Left ventricle myocardium inferior (tissue), 1 donor: ENCODE data around the gene BMPER. TPM values are rescaled to one million over a fixed set of nuclear protein-coding genes. Genes with fewer than 3 reads are reported as not detected.
A peak's percentile ranks its signal among the peaks of the same experiment; 100 is the strongest.

Source experiments
- DNase-seq: peaks from one replicate; pipeline ENCODE4 v3.0.0-alpha.2; 2020
- H3K27ac ChIP-seq: fragments of 200-600 bp; replicated peaks from 2 replicates; pipeline ENCODE4 v1.8.0; 2021
- H3K27me3 ChIP-seq: fragments of 200-600 bp; 2 replicates; pipeline ENCODE4 v1.8.0; 2021; ENCODE audit warnings: low read depth
- H3K36me3 ChIP-seq: fragments of 200-600 bp; 2 replicates; pipeline ENCODE4 v1.8.0; 2021
- H3K4me1 ChIP-seq: fragments of 200-600 bp; 2 replicates; pipeline ENCODE4 v1.8.0; 2021
- H3K4me3 ChIP-seq: fragments of 200-600 bp; 2 replicates; pipeline ENCODE4 v1.8.0; 2021; ENCODE audit warnings: mild to moderate bottlenecking, moderate library complexity
- H3K9me3 ChIP-seq: fragments of 200-600 bp; replicated peaks from 2 replicates; pipeline ENCODE4 v1.8.0; 2021
- intact Hi-C: fragments of 100-400 bp; cut with micrococcal nuclease; formaldehyde crosslinking; loops from one replicate; pipeline ENCODE4 v1.11.0; 2022
- total RNA-seq: library from RNA; stranded (reverse); fragmentation: NEBNext Ultra II Directional; extraction: Animal tissue kit (Norgen Biotek cat#: 25700); gene quantifications from one replicate; pipeline ENCODE4 v1.2.1, GENCODE V29; 2021
- TF ChIP-seq, protein P1 (sequence below): fragments of 200-600 bp; IDR thresholded peaks from 2 replicates; pipeline ENCODE4 v1.8.0; 2021; ENCODE audit warnings: antibody characterized with exemption, mild to moderate bottlenecking, borderline replicate concordance
- donor health status: DM: no; HTN: yes; CAD: no; lungs with severe emphysema.

Gene BMPER
- total RNA-seq, 1 donor from 2014 or later: 2.9 TPM

DNA sequence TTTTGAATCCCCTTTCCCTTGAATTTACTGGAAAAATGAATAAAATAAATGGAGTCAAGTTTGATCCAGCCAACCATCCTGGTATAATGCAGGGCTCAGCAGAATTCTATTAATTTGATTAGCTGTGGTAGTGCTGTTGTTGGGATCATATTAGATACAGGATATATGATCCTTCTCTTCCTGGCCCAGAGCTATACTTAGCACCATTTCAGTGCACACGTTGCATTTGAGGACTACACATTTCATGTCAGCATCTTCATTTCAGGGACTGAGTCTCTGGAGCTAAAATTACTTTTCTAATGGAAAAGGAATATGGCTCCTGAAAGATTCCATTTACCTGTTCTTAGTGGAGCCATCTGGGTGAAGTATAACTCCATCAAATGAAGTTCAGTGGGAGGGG is 240.3 kb downstream of the BMPER start:
- no peaks in the 10 kb centered on the region for H3K36me3 ChIP-seq
- peaks cover 8% of the 10 kb centered on the region for H3K27me3 ChIP-seq
- H3K4me3 ChIP-seq: no peak overlapping the region
- no peaks in the 10 kb centered on the region for H3K9me3 ChIP-seq
- no peak for DNase-seq
- no peaks in the 10 kb centered on the region for H3K4me1 ChIP-seq
- H3K27ac ChIP-seq: no peak overlapping the region
- intact Hi-C loops: no loop called here
- TF ChIP-seq, protein P1, sequence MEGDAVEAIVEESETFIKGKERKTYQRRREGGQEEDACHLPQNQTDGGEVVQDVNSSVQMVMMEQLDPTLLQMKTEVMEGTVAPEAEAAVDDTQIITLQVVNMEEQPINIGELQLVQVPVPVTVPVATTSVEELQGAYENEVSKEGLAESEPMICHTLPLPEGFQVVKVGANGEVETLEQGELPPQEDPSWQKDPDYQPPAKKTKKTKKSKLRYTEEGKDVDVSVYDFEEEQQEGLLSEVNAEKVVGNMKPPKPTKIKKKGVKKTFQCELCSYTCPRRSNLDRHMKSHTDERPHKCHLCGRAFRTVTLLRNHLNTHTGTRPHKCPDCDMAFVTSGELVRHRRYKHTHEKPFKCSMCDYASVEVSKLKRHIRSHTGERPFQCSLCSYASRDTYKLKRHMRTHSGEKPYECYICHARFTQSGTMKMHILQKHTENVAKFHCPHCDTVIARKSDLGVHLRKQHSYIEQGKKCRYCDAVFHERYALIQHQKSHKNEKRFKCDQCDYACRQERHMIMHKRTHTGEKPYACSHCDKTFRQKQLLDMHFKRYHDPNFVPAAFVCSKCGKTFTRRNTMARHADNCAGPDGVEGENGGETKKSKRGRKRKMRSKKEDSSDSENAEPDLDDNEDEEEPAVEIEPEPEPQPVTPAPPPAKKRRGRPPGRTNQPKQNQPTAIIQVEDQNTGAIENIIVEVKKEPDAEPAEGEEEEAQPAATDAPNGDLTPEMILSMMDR: no peak

DNA sequence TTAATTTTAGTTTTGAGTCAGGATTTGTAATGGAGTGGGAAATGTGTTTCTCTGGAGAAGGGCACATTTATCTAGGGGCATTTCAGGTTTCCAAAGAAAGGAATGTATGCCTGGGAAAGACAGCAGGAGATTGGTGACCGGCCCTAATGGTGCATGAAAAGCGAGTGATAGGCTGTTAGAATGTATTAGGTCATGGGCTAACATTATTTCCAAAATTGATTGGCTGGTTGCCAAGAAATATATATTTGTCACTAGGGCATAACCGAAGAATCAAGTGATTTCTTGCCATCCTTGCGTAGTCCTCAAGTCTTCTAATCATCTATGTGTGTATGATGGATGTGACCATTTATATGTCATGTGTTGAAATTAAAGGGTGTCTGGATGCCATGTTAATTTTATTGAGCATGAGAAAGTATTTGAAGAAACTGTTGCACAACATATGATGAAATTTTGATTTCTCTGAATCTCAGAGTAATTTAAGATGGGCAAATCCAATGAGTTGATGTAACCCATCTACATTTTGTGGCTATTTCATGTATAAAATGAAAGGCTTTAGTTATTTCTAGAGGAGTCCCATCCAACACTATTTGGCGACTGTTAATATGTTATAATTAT is 248.4 kb downstream of the BMPER start:
- Histone ChIP-seq H3K36me3 (no peaks in the 10 kb centered on the region), H3K27me3 (peaks cover 4% of the 10 kb centered on the region), H3K27ac (no peak overlapping the region), H3K4me1 (no peaks in the 10 kb centered on the region), H3K9me3 (no peaks in the 10 kb centered on the region), H3K4me3 (no peak overlapping the region)
- DNase-seq: no peak
- TF ChIP-seq, protein P1: no peak
- intact Hi-C loops: no loop called here

DNA sequence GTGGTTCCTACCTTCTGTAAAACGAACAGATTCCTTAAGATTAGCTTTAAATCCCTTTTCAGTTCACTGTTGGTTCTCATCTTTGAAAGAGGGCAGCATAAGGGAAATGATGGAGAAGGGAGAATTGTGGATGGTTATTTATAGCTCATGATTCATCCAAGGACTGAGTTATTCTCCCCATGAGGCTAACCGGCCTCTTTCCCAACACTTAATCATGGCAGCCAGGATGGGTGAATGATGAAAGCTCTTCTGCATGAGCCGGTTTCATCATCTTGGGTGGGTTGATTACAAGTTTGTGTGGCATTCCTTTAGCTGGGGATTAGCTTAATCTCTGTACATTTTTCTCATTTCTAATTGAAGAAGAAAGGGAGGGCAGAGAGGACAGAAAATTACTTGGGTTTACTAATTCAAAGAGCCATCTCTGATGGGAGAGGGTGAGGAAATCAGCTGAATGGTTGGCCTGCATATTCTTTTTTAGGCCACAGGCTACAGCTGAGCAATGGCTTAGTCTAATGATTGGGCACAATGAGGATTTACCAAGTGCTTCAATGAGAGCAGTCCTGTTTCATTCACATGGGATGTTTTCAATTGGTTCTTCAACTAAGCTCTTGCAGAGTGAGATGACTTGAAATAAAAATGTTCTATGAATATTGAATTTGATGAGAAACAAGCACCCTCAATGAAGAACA is 250.0 kb downstream of the BMPER start:
- intact Hi-C loops: no loop called here
- H3K9me3 ChIP-seq: no peaks in the 10 kb centered on the region
- DNase-seq: no peak
- no peaks in the 10 kb centered on the region for H3K36me3 ChIP-seq
- peak overlapping the region; percentile 53 for H3K27ac ChIP-seq
- no peaks in the 10 kb centered on the region for H3K27me3 ChIP-seq
- H3K4me1 ChIP-seq: no peaks in the 10 kb centered on the region
- H3K4me3 ChIP-seq: no peak overlapping the region
- TF ChIP-seq, protein P1: no peak

DNA sequence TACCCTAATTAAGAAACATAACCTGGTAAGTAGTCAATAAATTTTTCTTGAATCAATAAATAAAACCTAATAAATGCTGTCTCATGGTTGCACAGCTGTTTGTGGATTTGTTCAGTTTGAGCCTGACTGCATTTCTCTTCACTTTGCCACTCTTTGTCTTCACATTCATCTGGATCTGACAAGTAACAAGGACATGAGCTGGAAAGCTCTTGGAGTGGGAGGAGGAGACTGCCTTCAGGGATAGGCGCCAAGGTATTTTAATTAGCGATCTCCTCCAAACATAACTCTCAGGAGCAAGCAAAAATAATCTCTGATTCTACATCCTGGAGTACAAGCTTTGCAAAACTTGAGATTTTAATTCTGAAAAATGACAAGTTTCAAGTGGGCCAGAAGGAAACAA is 251.0 kb downstream of the BMPER start:
- TF ChIP-seq, protein P1: no peak
- Histone ChIP-seq H3K4me3 (no peak overlapping the region), H3K36me3 (no peaks in the 10 kb centered on the region), H3K27me3 (no peaks in the 10 kb centered on the region), H3K4me1 (no peaks in the 10 kb centered on the region), H3K9me3 (no peaks in the 10 kb centered on the region), H3K27ac (peak overlapping the region; percentile 53)
- intact Hi-C loops: no loop called here
- no peak for DNase-seq

DNA sequence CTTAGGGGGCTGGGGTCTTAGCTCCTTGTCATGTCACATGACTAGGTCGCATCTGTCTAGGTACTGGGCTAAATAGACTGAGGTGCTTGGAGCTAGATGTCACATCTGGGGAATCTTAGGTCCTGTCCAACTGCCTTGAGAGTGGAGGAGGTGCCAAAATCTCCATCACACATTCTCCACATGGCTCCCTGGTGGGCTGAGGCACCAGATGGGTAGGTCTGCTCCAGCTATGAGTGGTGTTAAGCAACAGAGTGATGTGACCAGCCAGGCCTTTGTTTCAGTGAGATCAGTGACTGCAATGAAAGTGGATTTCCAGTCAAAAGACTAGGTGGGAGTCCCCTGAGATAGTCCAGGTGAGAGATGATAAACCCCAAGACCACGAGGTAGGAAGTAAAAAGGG is 251.8 kb downstream of the BMPER start:
- Histone ChIP-seq H3K27ac (peak overlapping the region; percentile 25), H3K4me3 (no peak overlapping the region), H3K4me1 (no peaks in the 10 kb centered on the region), H3K27me3 (no peaks in the 10 kb centered on the region), H3K9me3 (no peaks in the 10 kb centered on the region), H3K36me3 (no peaks in the 10 kb centered on the region)
- intact Hi-C loops: no loop called here
- TF ChIP-seq, protein P1: no peak
- DNase-seq: no peak
